Mesenchymal stem cell (in vitro differentiated cells and primary cell): ENCODE measurements around the gene HOXC10.

ENCODE experiments used
- DNase-seq: peaks from one replicate; pipeline ENCODE4 v3.0.0-alpha.2; 2013
- H2AFZ ChIP-seq: one replicate; pipeline ENCODE4 v1.6.1; 2013; ENCODE audit warnings: low read depth, mild to moderate bottlenecking, control low read depth, inconsistent platforms, low read length, moderate library complexity
- H2AK5ac ChIP-seq: 2 replicates; pipeline ENCODE4 v1.6.1; 2013; ENCODE audit warnings: low read length, moderate library complexity, mild to moderate bottlenecking, inconsistent platforms; ENCODE audit not compliant: severe bottlenecking
- H2BK120ac ChIP-seq: one replicate; pipeline ENCODE4 v1.6.1; 2013; ENCODE audit warnings: low read depth, mild to moderate bottlenecking, inconsistent platforms, low read length, moderate library complexity
- H2BK12ac ChIP-seq, 2 experiments: one replicate each; pipeline ENCODE4 v1.6.1; 2013; ENCODE audit warnings: inconsistent platforms in 2 of 2, low read length in 2 of 2, mild to moderate bottlenecking in 2 of 2, moderate library complexity in 2 of 2, control low read depth in 1 of 2
- H2BK15ac ChIP-seq: one replicate; pipeline ENCODE4 v1.6.1; 2013; ENCODE audit warnings: mild to moderate bottlenecking, low read depth, inconsistent platforms; ENCODE audit not compliant: poor library complexity, severe bottlenecking
- H2BK5ac ChIP-seq: 2 replicates; pipeline ENCODE4 v1.6.1; 2013; ENCODE audit warnings: low read depth, mild to moderate bottlenecking, low read length, control low read depth, inconsistent platforms; ENCODE audit not compliant: poor library complexity, severe bottlenecking
- H3K14ac ChIP-seq, 2 experiments: one replicate each; pipeline ENCODE4 v1.6.1; 2013; ENCODE audit warnings: inconsistent platforms in 2 of 2, low read length in 2 of 2, control low read depth in 1 of 2, mild to moderate bottlenecking in 1 of 2, moderate library complexity in 1 of 2
- H3K18ac ChIP-seq, 2 experiments: one replicate each; pipeline ENCODE4 v1.6.1; 2013; ENCODE audit warnings: inconsistent platforms in 2 of 2, low read length in 2 of 2, control low read depth in 1 of 2, low read depth in 1 of 2, mild to moderate bottlenecking in 1 of 2
- H3K23ac ChIP-seq, 2 experiments: one replicate each; pipeline ENCODE4 v1.6.1; 2013; ENCODE audit warnings: inconsistent platforms in 2 of 2, low read length in 2 of 2, mild to moderate bottlenecking in 2 of 2, moderate library complexity in 2 of 2, control low read depth in 1 of 2
- H3K27ac ChIP-seq: 2 replicates; pipeline ENCODE4 v1.5.1; 2013; ENCODE audit warnings: mild to moderate bottlenecking, moderate library complexity, low read length, control low read depth, inconsistent platforms; ENCODE audit not compliant: poor library complexity, severe bottlenecking
- H3K27me3 ChIP-seq, 2 experiments: 2 replicates each; pipeline versions ENCODE4 v1.6.1 to v1.7.0; 2013; ENCODE audit warnings: low read length in 2 of 2, mild to moderate bottlenecking in 2 of 2, moderate library complexity in 2 of 2, control low read depth in 1 of 2, inconsistent platforms in 1 of 2; ENCODE audit not compliant: control insufficient read depth in 1 of 2, insufficient read depth in 1 of 2
- H3K36me3 ChIP-seq, 2 experiments: 2 replicates each; pipeline versions ENCODE4 v1.6.1 to v1.7.0; 2013; ENCODE audit warnings: low read length in 2 of 2, control low read depth in 1 of 2, inconsistent platforms in 1 of 2, low read depth in 1 of 2, mild to moderate bottlenecking in 1 of 2; ENCODE audit not compliant: insufficient read depth in 2 of 2, control insufficient read depth in 1 of 2
- H3K4ac ChIP-seq, 2 experiments: one replicate each; pipeline ENCODE4 v1.6.1; 2013; ENCODE audit warnings: inconsistent platforms in 2 of 2, low read length in 2 of 2, mild to moderate bottlenecking in 2 of 2, moderate library complexity in 2 of 2, control low read depth in 1 of 2, low read depth in 1 of 2
- H3K4me1 ChIP-seq: 2 replicates; pipeline ENCODE4 v1.6.1; 2013; ENCODE audit warnings: low read depth, low read length, control low read depth; ENCODE audit not compliant: control insufficient read depth, insufficient read depth
- H3K4me2 ChIP-seq: 2 replicates; pipeline ENCODE4 v1.6.1; 2013; ENCODE audit warnings: low read length, mild to moderate bottlenecking, inconsistent platforms; ENCODE audit not compliant: poor library complexity, severe bottlenecking
- H3K4me3 ChIP-seq, 2 experiments: 2 replicates each; pipeline versions ENCODE4 v1.5.1 to v1.7.0; 2013; ENCODE audit warnings: low read length in 2 of 2, mild to moderate bottlenecking in 2 of 2, control low read depth in 1 of 2, low read depth in 1 of 2; ENCODE audit not compliant: insufficient read depth in 1 of 2
- H3K79me1 ChIP-seq: replicated peaks from 2 replicates; pipeline ENCODE4 v1.6.1; 2013; ENCODE audit warnings: mild to moderate bottlenecking, control low read depth, low read length, inconsistent platforms; ENCODE audit not compliant: poor library complexity, severe bottlenecking
- H3K9ac ChIP-seq: 2 replicates; pipeline ENCODE4 v1.7.0; 2013; ENCODE audit warnings: mild to moderate bottlenecking, low read length, moderate library complexity
- H3K9me3 ChIP-seq: 2 replicates; pipeline ENCODE4 v1.7.0; 2013; ENCODE audit warnings: mild to moderate bottlenecking, low read length; ENCODE audit not compliant: control insufficient read depth
- H4K8ac ChIP-seq: one replicate; pipeline ENCODE4 v1.6.1; 2013; ENCODE audit warnings: inconsistent platforms, mild to moderate bottlenecking, low read length, moderate library complexity
- H4K91ac ChIP-seq: one replicate; pipeline ENCODE4 v1.6.1; 2013; ENCODE audit warnings: mild to moderate bottlenecking, low read length, inconsistent platforms
- WGBS: methylation state at CpG from one replicate; pipeline ENCODE4 v1.1.7; 2013; ENCODE audit warnings: mixed read lengths; 5-methylcytosine and 5-hydroxymethylcytosine counted together

The HOXC10 gene

GRCh38 chr12:53978477-53979356 lies 6.2 kb upstream of the HOXC10 start:
- H3K4me3 ChIP-seq, result no peak overlapping the region
- peaks cover 16% of the 10 kb centered on the region for H3K4me1 ChIP-seq
- peaks cover 1% of the 10 kb centered on the region for H3K79me1 ChIP-seq
- H2BK120ac ChIP-seq, result no peak overlapping the region
- no peak overlapping the region for H3K18ac ChIP-seq
- peaks cover 40 to 91% of the 10 kb centered on the region in 2 experiments for H3K27me3 ChIP-seq
- no peaks in the 10 kb centered on the region for H3K9me3 ChIP-seq
- H2AFZ ChIP-seq, result no peak overlapping the region
- no peak overlapping the region for H2BK12ac ChIP-seq
- WGBS, result 32% methylated on average over 9 of the region's 15 CpGs
- no peaks in the 10 kb centered on the region for H3K36me3 ChIP-seq
- DNase-seq, result no peak
- no peak overlapping the region for H3K27ac ChIP-seq
- no peak overlapping the region for H2BK15ac ChIP-seq
- H4K91ac ChIP-seq, result no peak overlapping the region
- no peak overlapping the region for H3K4ac ChIP-seq
- H4K8ac ChIP-seq, result no peak overlapping the region
- H3K9ac ChIP-seq, result no peak overlapping the region
- no peak overlapping the region for H3K14ac ChIP-seq
- H2BK5ac ChIP-seq, result no peak overlapping the region
- H3K23ac ChIP-seq, result no peak overlapping the region
- no peak overlapping the region for H2AK5ac ChIP-seq
- no peak overlapping the region for H3K4me2 ChIP-seq

- Histone ChIP-seq H3K9me3 (no peaks in the 10 kb centered on the region), H2BK12ac (no peak overlapping the region), H2AK5ac (no peak overlapping the region), H3K4ac (no peak overlapping the region), H3K9ac (peak overlapping the region; percentile 81), H3K18ac (no peak overlapping the region), H3K4me3 (peak overlapping the region in 1 of 2 experiments; percentile 30), H2AFZ (no peak overlapping the region), H3K36me3 (no peaks in the 10 kb centered on the region), H3K23ac (no peak overlapping the region), H2BK120ac (no peak overlapping the region), H4K8ac (no peak overlapping the region), H3K14ac (no peak overlapping the region), H3K4me2 (no peak overlapping the region), H2BK5ac (no peak overlapping the region), H2BK15ac (no peak overlapping the region), H4K91ac (no peak overlapping the region), H3K27ac (no peak overlapping the region), H3K4me1 (peaks cover 11% of the 10 kb centered on the region), H3K79me1 (peaks cover 1% of the 10 kb centered on the region), H3K27me3 (peaks cover 40 to 88% of the 10 kb centered on the region in 2 experiments)
- DNase-seq, result no peak
- whole genome bisulfite sequencing, result 37% methylated on average over 4 of the region's 7 CpGs
These were observed 4.7 kb upstream of the HOXC10 start for GRCh38 chr12:53980104-53980801.

- Histone ChIP-seq H2AK5ac (no peak overlapping the region), H2BK12ac (no peak overlapping the region), H2BK5ac (no peak overlapping the region), H3K9ac (peak overlapping the region; percentile 81), H4K91ac (no peak overlapping the region), H3K18ac (no peak overlapping the region), H3K27ac (no peak overlapping the region), H3K4me2 (no peak overlapping the region), H3K9me3 (no peaks in the 10 kb centered on the region), H3K27me3 (peaks cover 33 to 81% of the 10 kb centered on the region in 2 experiments), H4K8ac (no peak overlapping the region), H3K23ac (no peak overlapping the region), H2AFZ (no peak overlapping the region), H2BK120ac (no peak overlapping the region), H3K79me1 (peaks cover 1% of the 10 kb centered on the region), H3K14ac (no peak overlapping the region), H3K36me3 (no peaks in the 10 kb centered on the region), H3K4me3 (peak overlapping the region in 1 of 2 experiments; percentile 30), H2BK15ac (no peak overlapping the region), H3K4me1 (peaks cover 11% of the 10 kb centered on the region), H3K4ac (no peak overlapping the region)
- no peak for DNase-seq
- 44% methylated on average over 14 of the region's 15 CpGs for WGBS
These were observed 4.0 kb upstream of the HOXC10 start for GRCh38 chr12:53980802-53981496.
